ENCODE measurements around the gene PHF21B.

Gene PHF21B

DNA sequence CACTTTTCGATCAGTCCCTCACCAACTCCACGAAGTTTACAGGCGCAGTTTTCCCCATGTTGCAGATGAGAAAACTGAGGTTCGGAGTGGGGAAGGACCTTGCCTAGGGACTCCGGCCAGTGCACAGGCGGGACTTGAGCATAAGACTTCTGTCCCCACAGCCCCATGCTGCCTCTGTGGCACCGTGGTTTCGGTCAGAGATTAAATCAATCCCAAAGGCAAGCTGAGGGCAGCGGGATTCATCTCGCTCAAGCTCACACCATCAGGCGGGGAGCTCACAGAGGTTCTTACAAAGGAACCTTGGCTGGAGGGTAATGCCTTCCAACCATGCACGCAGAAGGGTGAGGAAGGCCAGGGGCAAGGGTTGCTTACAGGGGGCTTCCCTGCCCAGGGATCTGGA is 115.5 kb downstream of the PHF21B start:
- no peak for TF ChIP-seq CTCF (IDR thresholded peaks at IDR 0.05)

DNA sequence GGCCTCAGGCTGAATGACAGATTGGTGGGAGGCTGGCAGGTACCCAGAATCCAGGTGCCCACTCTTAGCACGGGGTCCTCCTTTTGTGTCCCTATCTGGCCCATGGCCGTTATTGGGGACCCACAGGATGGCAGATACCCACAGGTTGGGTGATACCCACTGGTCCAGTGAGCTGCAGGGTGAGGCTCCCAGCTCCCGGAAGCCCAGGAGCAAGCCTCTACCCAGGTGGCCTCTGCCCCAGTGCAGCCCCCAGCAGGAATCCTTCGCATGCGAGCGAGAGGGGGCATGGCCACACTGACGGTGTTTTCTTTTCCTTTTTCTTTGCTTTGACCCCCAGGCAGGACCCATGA is 116.1 kb downstream of the PHF21B start:
- TF ChIP-seq CTCF (IDR thresholded peaks at IDR 0.05) = no peak

DNA sequence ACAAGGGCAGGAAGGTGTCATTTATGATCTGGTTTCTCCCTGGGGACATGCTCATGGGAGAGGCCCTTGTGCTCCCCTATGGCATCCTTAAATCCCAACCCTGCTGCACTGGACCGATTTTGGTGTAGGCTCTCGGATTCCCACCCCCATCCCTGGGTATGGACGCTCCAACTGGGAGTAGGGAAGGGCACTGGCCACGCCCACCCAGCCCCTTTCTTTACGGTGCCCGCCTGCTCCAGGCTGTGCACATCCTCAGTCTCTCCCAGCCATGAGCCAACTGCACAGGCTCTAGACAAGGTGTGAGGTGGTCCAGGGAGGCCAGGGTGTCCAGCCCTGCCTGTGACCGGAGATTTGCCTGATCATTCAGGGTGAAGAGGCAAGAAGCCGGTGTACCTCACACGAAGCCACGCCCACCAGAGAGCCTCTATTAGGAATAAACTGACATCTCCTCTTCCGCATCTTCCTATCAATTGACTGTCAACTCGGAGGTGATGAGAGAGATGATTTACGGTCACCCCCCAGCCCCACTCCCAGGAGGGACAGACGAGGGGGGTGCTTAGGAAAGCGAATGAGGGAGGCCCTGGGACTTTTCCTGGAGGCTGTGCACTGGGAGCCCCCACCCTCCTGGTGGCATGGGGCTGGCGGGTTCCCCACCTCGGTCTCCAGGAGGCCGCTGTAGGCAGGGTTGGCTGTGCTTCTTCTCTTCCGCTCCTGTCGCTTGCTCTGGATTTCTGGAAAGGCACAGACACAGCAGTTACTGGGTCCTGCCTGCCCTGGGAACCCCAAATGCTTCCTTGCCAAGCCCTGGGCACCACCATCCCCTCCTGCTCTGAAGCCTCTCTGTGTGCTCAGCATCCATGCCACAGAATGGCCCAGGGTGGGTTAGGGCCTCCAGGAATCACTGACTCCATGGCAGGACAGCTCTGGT is 116.7 kb downstream of the PHF21B start:
- no peak for TF ChIP-seq CTCF (IDR thresholded peaks at IDR 0.05)

GRCh38 chr22:44892243-44892642 is 117.6 kb downstream of the PHF21B start:
- no peak for TF ChIP-seq CTCF (IDR thresholded peaks at IDR 0.05)

DNA sequence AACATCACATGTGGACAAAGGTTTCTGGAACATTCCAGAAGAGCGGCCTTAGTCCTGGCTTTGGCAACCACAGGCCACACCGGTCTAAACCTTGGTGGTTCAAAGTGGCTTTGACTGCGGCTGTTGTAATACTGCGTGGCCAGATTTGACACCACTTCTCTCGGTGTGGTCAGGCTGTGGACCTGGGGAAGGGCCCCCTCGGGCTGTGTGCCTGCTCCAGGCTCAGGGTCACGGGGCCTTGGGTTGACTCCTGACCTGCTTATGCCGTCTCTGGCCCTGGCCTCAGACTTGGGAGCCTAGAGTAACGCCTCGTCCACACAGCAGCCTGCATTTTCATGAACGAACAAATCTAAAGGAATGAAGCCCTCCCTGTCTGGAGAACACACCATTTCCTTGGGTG is 118.0 kb downstream of the PHF21B start:
- no peak for TF ChIP-seq CTCF (IDR thresholded peaks at IDR 0.05)

DNA sequence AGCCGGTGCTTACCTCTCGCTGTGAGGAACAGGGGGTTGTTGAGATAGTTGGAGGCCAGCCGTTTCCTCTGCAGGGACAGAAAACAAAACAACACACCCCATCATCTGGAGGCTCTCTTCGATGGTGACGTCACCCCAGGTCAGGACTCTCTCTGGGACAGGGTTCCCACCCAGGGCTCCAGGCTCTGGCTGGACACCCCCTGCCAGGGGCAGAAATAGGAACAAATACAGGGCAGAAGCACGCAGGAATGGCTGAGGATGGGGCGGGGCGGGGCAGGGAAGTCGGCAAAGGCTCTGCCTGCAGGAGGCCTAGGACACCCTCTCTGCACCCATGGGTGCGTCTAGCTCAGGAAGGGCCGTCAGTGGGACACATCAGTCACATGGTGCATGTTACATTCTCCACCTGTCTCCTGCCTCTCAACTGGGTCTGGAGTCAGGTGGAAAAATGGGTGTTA is 118.5 kb downstream of the PHF21B start:
- TF ChIP-seq CTCF (IDR thresholded peaks at IDR 0.05) = no peak

- no peak for TF ChIP-seq CTCF (IDR thresholded peaks at IDR 0.05)
These were observed 119.2 kb downstream of the PHF21B start for GRCh38 chr22:44890416-44891292.
